ENCODE results near the gene YEATS2. TPM values are rescaled to one million over a fixed set of nuclear protein-coding genes. Genes with fewer than 3 reads are reported as not detected.

The YEATS2 gene
- 9.3 to 12.7 TPM (median 11.8 TPM) in 5 replicates for total RNA-seq (2022; extraction: Qiagen RNA extraction; ENCODE audit: low read depth)

GRCh38 chr3:183697610-183698317 lies at the start of gene YEATS2:
Gene YEATS2 (plus strand): TSS chr3:183697797. CDS start chr3:183715163, 17,366 bp downstream.

GRCh38 chr3:183825456-183826161 lies 128.0 kb downstream of the YEATS2 start, which contains the start of gene MAP6D1:
Gene MAP6D1 (minus strand): TSS chr3:183825577. CDS start chr3:183825547, 30 bp downstream.

Other genes with a start within 250 kb of the YEATS2 start
- gene KLHL6, start 142.1 kb upstream of the YEATS2 start, total RNA-seq (2022; extraction: Qiagen RNA extraction; ENCODE audit: low read depth) = not detected in 5 replicates
- gene KLHL24, start 62.2 kb upstream of the YEATS2 start, total RNA-seq (2022; extraction: Qiagen RNA extraction; ENCODE audit: low read depth) = 5.1 to 7.2 TPM (median 6.2 TPM) in 5 replicates
- gene MAP6D1, start 127.8 kb downstream of the YEATS2 start, total RNA-seq (2022; extraction: Qiagen RNA extraction; ENCODE audit: low read depth) = 5.7 to 7.2 TPM (median 6.7 TPM) in 5 replicates
- gene PARL, start 187.1 kb downstream of the YEATS2 start, total RNA-seq (2022; extraction: Qiagen RNA extraction; ENCODE audit: low read depth) = 62.9 to 73.2 TPM (median 65.7 TPM) in 5 replicates